TTC549 (cell line): ENCODE data around the gene TP73.

ENCODE experiments used
- FAIRE-seq: peaks from 2 replicates; lab custom pipeline; 2012; peaks lifted over from hg19 to GRCh38; lab: Jason Lieb, UNC

The TP73 gene

GRCh38 chr1:3689138-3689750, 36.9 kb downstream of the TP73 start:
- FAIRE-seq, result no peak

- no peak for FAIRE-seq
Measured at GRCh38 chr1:3690282-3691065, 38.2 kb downstream of the TP73 start.

GRCh38 chr1:3691421-3692204, 39.3 kb downstream of the TP73 start:
- FAIRE-seq, result no peak

- no peak for FAIRE-seq
Measured at GRCh38 chr1:3692598-3692997, 40.3 kb downstream of the TP73 start.

GRCh38 chr1:3693321-3693720, 41.0 kb downstream of the TP73 start:
- FAIRE-seq, result no peak

GRCh38 chr1:3695326-3696217, 43.3 kb downstream of the TP73 start:
- no peak for FAIRE-seq

GRCh38 chr1:3696689-3697088, 44.4 kb downstream of the TP73 start:
- no peak for FAIRE-seq

GRCh38 chr1:3697104-3697503, 44.8 kb downstream of the TP73 start:
- no peak for FAIRE-seq

- FAIRE-seq, result no peak
Measured at GRCh38 chr1:3697810-3698209, 45.5 kb downstream of the TP73 start.

GRCh38 chr1:3698660-3699408, 46.5 kb downstream of the TP73 start:
- no peak for FAIRE-seq

- FAIRE-seq, result no peak
Measured at GRCh38 chr1:3699596-3699995, 47.3 kb downstream of the TP73 start.

- FAIRE-seq, result no peak
Measured at GRCh38 chr1:3700631-3701030, 48.3 kb downstream of the TP73 start.

- no peak for FAIRE-seq
Measured at GRCh38 chr1:3702528-3702927, 50.2 kb downstream of the TP73 start.

- no peak for FAIRE-seq
Measured at GRCh38 chr1:3702990-3703728, 50.8 kb downstream of the TP73 start.

GRCh38 chr1:3703786-3704371, 51.6 kb downstream of the TP73 start:
- FAIRE-seq, result no peak

- no peak for FAIRE-seq
Measured at GRCh38 chr1:3705341-3705950, 53.1 kb downstream of the TP73 start.

GRCh38 chr1:3706651-3707297, 54.5 kb downstream of the TP73 start:
- no peak for FAIRE-seq

GRCh38 chr1:3707298-3707938, 55.1 kb downstream of the TP73 start:
- FAIRE-seq, result no peak

- no peak for FAIRE-seq
Measured at GRCh38 chr1:3707939-3708328, 55.6 kb downstream of the TP73 start.
